Middle frontal gyrus (tissue), 1 donor: ENCODE data around the gene PPFIBP2.
A peak's percentile ranks its signal among the peaks of the same experiment; 100 is the strongest.

Experiments used
- DNase-seq: peaks from one replicate; pipeline ENCODE4 v3.0.0-alpha.2; 2015; ENCODE audit warnings: low spot score; ENCODE audit errors: extremely low spot score

Gene PPFIBP2

DNA sequence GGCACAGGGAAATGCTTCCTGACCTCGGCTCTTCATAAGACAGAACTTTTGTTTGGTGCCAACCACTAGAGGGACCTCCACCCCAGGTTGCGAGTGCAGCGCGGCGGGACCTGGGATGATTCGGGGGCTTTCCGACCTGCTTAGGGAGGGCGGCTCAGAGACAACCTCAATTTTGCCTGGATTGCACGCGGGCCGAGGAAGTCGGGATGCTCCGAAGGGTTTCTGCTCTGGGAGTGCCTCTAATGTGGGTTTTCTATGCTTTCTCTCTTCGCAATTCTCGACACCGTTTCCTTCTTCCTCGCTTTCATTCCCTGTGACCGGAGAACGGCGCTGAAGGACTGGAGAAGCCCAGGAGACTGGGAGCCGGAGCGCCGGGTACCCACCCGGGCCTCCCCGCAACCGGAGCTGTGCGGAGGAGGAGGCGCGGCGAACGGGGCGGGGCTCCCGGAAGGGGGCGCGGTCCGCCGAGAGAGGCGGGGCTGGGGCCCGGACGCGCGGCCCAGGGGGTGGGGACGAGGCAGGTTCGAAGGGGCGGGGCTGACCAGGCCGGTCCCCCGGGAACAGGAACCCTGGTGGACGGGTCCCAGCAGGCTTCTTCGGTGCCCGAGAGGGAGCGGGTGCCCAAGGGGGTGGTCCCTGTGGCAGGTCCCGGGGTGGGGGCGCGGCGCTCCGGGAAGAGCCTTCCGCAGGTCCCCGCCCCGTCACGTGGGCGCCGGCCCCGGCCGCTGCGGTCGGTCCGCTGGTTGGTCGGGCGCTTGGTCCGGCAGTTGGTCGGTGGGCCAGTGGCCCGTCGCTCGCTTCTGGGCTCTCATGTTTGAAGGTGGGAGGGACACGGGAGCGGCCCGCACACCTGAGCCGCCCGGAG is at the start of gene PPFIBP2:
PPFIBP2 (plus strand) TSS at position 766 of the 865 bp plus-strand sequence. CDS start 35,477 bp downstream, outside the sequence.
- DNase-seq: peak; percentile 33

DNA sequence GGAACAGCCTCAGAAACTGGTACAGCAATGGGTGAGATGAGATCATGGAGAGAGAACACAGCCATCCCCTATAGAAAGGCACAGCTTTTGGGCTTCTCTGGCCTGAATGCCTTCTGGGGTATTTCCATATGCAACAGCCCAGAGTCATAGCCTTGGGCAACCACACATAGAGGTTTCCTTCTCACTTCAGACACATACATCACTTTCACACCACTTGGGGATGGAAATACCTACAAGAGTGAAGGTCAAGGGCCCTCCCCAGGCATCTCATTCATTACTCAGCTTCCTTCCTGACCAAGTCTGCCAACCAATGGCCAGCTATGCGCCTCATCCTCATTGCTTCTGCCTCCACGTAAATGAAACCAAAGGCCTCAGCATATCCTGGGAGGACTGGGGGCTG is 46.1 kb upstream of the PPFIBP2 start:
- DNase-seq: no peak

DNA sequence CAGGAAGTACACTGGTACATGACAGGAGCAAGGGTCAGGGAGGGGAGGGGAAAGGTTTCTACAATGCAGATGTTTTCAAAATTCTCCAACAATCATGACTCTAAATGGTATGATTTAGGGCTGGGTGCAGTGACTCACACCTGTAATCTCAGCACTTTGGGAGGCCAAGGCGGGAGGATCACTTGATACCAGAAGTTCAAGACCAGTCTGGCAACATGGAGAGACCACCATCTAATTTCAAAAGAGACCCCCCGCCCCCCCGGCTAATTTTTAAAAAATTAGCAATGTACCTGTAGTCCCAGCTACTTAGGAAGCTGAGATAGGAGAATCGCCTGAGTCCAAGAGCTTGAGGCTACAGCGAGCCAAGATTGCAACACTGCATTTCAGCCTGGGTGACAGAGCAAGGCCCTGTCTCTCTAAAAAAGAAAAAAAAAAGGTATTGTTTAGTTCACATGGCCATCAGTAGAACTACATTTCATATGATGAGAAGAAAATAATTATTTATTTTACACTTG is 44.4 kb upstream of the PPFIBP2 start:
- DNase-seq: no peak

- DNase-seq: no peak
These were observed 42.7 kb upstream of the PPFIBP2 start for GRCh38 chr11:7471071-7471470.

DNA sequence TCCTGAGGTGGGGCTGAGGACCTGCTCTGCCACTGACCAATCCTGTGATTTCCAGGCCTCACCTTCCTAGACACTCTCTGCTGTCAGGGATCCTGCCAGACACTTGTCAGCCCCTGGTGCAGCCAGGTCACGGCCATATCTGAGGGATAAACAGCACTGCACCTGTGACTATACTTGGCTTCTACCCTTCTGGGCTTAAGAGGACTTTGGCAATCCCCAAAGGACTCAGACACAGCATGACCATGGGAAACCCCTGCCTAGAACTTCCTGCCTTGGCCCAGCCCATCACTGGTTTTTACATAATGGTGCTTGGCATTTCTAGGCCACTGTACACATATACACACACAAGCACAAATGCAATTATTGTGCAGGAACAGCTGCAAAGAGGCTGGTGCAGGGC is 40.1 kb upstream of the PPFIBP2 start:
- DNase-seq: no peak

DNA sequence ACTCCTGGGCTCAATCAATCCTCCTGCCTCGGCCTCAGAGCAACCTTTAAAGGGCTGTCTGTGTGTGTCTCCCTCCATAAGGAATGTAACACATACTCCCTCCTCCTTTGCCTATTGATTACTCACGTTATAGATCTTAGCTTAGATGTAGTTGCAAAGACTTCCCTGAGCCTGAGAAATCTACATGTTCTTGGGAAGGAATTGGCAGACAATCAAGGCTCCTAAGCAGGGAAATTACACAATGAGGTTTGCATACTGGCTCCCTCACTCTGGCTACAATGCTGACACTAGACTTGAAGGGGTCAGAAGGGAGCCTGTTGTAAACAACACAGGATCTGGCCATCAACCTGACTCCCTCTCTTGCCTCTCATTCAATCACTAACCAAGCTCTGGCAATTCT is 33.7 kb upstream of the PPFIBP2 start:
- DNase-seq: no peak

DNA sequence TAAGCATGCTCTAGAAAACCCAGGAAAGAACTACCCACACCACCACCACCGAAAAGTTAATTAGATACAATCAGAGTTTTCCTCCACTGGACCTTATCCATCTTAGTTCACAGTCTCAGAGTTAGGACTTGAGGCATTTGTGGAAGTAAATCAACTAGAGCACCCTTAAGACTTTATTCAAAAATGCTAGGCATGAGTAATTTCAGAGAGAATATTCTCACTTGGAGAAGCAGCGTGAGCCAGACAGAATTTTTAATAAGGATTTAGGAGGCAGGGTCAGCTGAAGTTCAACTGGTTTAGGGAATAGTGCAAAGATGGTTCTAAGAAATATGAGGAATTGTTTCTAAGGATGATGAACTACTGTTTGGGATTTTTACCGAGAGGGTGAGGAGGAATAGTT is 29.7 kb upstream of the PPFIBP2 start:
- DNase-seq: no peak

GRCh38 chr11:7484645-7485044 is 29.2 kb upstream of the PPFIBP2 start:
- DNase-seq: no peak

DNA sequence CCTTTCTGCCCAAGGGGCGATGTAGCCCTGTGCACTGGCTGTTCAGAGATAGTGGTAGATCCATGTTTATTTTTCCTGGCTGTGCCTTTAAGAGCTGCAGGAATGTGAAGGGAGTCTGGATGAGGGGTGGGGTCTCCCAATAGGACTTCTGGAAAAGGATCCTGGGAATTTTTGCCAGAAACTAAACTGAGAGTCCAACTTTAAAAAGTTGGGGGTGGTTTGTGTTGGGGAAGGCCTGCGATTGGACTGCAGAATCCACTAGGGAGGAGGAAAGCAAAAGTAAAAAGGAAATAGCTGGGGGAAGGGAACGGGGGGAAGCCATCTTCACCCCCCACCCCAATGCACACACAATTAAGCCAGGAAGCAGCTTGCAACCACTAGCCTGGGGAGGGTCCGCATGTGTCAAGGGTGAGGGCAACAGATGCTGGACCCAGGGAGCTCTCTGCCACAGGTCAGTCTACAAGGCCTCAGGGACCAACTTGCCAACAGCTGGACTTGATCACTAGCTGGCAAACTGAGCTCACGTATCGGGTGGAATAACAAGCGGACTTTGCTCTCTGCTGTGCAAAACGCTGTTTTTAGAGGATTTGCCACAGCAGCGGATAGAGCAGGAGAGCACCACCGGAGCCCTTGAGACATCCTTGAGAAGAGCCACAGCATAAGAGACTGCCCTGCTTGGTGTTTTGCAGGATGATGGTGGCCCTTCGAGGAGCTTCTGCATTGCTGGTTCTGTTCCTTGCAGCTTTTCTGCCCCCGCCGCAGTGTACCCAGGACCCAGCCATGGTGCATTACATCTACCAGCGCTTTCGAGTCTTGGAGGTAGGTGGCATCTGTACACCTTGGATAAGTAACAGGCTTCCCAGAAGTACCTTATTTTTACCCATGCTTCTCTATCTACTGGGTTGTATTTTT is 28.4 kb upstream of the PPFIBP2 start, which contains the start of gene OLFML1:
OLFML1 (plus strand) TSS at position 321 of the 912 bp plus-strand sequence; CDS start at position 691, 370 bp downstream.
- no peak for DNase-seq

DNA sequence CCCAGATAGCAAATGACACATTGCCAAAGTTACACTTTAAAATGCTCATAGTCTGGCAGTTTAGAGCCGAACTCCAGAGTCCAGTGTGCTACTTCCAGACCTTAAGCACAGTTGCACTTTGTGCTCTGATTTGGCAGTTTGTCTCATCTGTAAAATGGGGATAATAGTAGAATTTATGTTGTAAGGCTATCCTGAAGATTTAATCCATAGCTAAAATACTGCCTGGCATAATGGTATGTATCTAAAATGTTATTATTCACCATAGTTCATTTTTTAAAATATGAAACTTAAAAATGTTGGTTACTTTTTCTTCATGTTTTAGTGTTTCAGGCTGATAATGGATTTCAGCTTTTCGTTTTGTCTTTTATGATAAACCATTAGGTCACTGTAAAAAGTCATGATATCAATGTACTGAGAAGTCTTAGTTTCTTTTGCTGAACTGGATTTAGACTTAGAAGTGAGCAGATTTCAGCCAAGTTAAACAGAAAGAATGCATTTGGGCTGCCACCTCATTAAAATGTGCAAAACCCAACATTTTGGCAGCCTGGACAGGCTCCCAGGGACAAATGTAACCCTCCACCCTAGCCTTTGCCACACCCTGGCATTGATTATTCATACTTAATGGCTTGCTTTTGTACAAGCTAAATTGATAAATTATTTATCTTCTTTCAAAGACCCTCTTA is 27.6 kb upstream of the PPFIBP2 start:
- DNase-seq: no peak

GRCh38 chr11:7486781-7487140 is 27.0 kb upstream of the PPFIBP2 start:
- DNase-seq: no peak

DNA sequence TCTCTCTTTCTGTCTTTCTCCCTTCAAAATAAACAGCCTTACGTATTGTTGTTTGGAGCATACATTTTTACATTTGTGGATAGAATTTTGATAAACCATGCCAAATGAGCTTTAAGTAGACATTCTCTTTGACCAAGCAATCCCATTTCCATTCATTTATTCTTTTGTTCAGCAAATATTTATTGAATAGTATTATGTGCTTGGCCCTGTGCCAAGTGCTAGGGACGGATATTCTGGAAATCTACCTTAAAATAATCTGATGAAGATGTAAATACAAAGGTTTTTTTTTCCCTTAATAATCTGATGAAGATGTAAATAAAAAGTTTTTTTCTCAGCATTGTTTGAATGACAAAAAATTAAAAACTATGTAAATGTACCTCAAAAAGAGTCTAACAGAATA is 26.4 kb upstream of the PPFIBP2 start:
- DNase-seq: no peak

DNA sequence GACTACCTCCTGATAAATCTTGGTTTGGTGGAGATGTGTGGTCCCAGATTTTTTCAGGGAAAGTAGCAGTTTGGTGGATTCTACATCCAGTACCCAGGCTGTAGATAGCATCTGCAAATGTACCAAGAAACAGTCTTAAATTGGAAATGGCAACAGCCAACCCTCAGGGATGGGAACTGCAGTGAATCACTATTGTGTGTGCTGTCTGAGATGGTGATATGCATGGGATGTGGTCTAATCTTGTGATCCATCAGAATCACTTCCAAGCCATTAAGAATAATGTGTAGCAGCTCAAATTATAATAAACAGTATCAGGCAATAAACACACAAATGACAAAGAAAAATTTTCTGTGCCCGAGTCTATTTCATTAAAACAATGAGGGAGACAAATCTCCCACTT is 25.1 kb upstream of the PPFIBP2 start:
- no peak for DNase-seq

DNA sequence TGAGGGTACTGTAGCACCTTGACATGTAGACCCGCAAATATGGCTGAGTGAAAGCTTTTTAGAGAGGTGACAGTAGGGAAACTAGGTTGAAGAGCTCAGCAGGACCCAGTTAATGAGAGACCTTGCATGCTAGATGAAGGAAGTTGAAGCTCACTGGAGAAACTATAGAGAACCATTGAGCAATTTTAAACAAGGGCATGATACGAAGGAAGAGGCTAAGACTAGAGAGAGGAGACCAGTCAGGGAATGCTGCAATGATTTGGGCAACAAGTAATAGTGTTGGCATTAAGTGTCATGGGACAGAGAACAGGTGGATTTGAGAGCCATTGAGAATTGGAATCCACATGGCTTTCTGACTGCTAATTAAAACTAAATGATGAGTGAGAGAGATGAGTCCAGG is 24.4 kb upstream of the PPFIBP2 start:
- no peak for DNase-seq

GRCh38 chr11:7490054-7490453 is 23.7 kb upstream of the PPFIBP2 start:
- no peak for DNase-seq

- no peak for DNase-seq
These were observed 23.3 kb upstream of the PPFIBP2 start for GRCh38 chr11:7490535-7490934.

GRCh38 chr11:7492253-7492652 is 21.5 kb upstream of the PPFIBP2 start:
- no peak for DNase-seq

GRCh38 chr11:7493670-7494069 is 20.1 kb upstream of the PPFIBP2 start:
- no peak for DNase-seq

GRCh38 chr11:7494086-7494745 is 19.6 kb upstream of the PPFIBP2 start:
- no peak for DNase-seq

DNA sequence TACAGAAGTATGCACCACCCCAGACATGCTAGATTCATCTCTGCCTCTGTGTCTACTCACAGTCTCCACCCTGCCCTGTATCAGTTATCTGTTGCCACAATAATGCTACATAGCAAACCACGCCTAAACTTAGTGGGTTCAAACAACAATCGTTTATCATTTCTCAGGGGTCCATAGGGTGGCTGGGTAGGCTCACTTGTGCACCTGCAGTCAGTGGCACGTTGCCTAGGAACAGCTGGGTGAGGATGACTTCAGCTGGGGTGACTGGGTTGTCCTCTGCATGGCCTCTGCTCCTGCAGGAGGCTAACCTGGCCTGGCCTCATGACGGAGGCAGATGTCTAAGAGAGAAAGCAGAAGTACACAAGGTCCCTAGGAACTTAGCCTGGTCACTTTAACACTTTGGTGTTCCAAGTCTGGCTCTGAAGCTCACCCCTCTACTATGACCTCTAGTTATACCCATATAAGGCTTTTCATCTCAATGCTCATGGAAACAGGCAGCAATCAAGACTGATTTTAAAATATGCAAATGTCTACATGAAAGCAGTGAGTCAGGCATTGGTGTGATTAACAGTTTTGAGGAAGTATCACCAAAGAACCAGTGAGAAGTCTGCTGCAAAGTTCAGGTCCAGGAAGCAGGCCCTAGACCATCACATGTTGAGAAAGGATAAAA is 17.8 kb upstream of the PPFIBP2 start:
- no peak for DNase-seq
